Cardiac septum (tissue), 1 donor: ENCODE data around the gene DERL3. TPM values are rescaled to one million over a fixed set of nuclear protein-coding genes. Genes with fewer than 3 reads are reported as not detected.

Source experiments
- DNase-seq: peaks from one replicate; pipeline ENCODE4 v3.0.0-alpha.2; 2020; ENCODE audit warnings: low spot score
- intact Hi-C: fragments of 100-400 bp; cut with DNase I; formaldehyde crosslinking; loops from one replicate; pipeline ENCODE4 v1.14.0; 2022
- total RNA-seq: library from RNA; stranded (reverse); fragmentation: NEBNext Ultra II Directional; extraction: Animal tissue kit (Norgen Biotek cat#: 25700); gene quantifications from one replicate; pipeline ENCODE4 v1.2.1, GENCODE V29; 2021
- donor health status: DM: no; HTN: no; CAD: no.

Gene DERL3
- total RNA-seq, 1 donor from 2014 or later: 2.2 TPM

GRCh38 chr22:23818541-23818940 is 20.3 kb downstream of the DERL3 start:
- DNase-seq: no peak
- intact Hi-C loops: no loop called here

DNA sequence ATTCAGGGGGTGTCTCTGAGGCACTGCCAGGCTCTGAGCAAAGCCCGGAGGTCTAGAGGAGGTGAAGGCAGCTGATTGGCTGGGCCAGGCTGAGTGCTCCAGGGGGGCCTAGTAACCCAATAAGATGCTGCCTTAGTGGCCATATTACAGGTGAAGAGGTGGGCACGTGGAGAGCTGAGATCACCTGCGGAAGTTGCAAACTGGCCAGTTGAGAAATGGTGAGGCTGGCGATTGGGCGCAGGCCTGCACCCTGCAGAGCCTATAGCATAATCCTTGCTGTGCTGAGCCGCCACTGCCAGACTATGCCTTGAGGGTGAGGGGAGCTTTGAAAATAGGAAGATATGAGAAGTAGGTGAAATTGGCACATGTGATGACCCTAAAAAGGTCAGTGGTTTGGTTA is 21.7 kb downstream of the DERL3 start:
- intact Hi-C loops: no loop called here

DNA sequence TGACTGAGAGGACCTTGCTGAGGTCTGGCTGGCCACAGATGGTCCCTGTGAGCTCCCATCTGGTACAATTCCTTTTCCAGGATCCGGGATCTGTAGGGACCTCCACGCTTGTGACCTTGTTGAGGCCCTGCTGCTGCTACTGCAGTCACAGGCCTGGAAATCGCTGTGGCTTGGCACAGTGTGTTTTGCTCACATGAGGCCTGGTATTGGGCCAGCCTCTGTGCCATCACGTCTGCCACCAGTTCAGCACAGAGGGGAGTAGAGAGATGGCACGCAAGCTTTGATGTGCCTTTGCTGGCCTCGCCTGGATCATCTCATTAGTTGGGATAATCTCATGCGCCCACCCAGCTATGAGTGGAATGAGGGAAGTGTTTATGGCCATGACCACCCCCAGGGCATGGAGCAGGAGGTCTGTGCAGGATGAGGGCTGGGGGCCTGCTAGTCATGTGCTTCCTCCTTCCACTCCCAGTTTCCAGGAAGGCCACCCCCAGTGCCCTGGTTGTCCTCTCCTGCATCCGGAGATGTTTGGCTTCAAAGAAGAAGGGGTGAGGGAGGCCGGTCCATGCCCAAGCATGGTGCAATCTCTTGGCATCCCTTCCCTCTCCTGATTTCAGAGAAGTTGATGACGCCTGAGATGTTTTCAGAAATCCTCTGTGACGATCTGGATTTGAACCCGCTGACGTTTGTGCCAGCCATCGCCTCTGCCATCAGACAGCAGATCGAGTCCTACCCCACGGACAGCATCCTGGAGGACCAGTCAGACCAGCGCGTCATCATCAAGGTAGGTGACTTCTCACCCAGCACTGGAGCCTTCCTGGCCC is 22.4 kb downstream of the DERL3 start:
- no peak for DNase-seq
- intact Hi-C loops: no loop called here

More for the DNA sequence above, 21.7 kb downstream of the DERL3 start:
- no peak for DNase-seq

DNA sequence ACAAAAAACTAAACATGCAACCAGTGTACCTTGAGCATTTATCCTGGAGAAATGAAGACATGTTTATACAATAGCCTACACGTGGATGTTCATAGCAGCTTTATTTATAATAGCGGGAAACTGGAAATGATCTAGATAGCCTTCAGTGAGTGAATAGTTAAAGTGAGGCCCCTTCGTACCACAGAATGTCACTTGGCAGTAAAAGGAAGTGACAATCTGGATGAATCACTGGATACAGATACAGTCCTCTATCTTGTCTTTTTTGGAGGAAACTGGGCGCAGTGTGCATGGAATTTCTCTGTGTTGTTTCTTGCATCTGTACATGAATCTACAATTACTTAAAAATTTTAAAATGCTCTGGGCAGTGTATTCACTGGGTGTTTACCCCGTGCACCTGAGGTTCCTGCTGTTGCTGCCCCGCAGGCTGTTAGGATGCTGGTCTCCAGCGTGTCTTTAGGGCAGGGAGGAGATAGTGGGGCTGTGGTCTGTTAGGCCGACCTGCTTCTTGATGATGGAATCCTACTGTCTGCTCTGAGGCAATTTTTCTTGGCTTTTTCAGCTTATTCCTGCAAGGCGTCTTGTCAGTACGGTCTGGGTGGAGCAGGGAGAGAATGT is 23.2 kb downstream of the DERL3 start:
- no peak for DNase-seq
- intact Hi-C loops: no loop called here

- DNase-seq: no peak
- intact Hi-C loops: no loop called here
Measured at GRCh38 chr22:23812378-23812777, 26.4 kb downstream of the DERL3 start.

- DNase-seq: no peak
- intact Hi-C loops: no loop called here
Measured at GRCh38 chr22:23806837-23807236, 32.0 kb downstream of the DERL3 start.

- intact Hi-C loops: no loop called here
- DNase-seq: no peak
Measured at GRCh38 chr22:23804781-23805291, 34.0 kb downstream of the DERL3 start.

- DNase-seq: no peak
- intact Hi-C loops: no loop called here
Measured at GRCh38 chr22:23803001-23803819, 35.6 kb downstream of the DERL3 start.

GRCh38 chr22:23801886-23802377 is 36.9 kb downstream of the DERL3 start:
- DNase-seq: no peak
- intact Hi-C loops: no loop called here

DNA sequence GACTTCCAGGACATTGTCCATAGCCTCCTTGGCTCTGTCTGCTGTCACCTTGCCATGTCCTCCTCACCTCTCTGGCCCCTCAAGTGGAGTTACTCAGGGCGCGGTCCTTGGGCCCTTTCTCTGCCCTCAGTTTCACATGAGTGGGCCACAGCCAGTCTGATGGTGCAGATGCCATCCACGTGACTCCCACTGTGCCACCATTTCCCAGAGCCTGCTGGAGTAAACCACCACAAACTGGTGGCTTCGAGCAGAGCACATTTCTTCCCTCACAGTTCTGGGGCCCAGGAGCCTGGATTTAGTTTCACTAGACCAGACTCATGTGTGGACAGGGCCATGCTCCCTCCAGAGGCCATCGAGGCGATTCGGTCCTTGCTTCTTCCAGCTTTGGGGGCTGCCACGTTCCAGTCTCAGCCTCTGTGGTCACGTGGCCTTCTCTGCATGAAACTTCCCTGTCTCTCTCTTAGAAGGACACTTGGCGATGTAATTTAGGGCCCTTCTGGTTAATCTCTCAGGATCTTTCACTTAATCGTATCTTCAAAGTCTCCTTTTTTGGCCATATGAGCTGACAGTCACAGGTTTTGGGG is 37.5 kb downstream of the DERL3 start:
- intact Hi-C loops: no loop called here

GRCh38 chr22:23800297-23801237 is 38.2 kb downstream of the DERL3 start:
- intact Hi-C loops: no loop called here
- DNase-seq: no peak

More for the DNA sequence above, 37.5 kb downstream of the DERL3 start:
- DNase-seq: no peak

DNA sequence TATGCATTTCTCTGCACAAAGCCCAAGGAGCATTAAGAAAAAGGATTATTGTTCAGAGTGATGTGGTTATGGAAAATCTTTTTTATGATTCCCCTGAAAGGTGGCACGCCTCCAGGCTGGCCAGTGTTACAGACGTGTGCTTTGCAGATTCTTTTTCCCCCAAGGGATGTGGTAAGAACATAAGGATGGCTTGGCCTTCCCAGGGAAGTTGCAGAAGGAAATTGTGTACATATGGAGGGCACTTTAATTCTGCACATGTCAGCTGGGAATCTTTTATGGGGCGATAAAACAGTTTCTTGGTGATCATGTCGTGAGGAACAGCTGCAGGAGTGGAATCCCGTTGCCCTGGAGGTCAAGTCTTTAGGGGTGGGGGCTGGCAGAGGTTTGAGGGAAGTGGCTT is 42.3 kb downstream of the DERL3 start:
- intact Hi-C loops: no loop called here

GRCh38 chr22:23793326-23793725 is 45.5 kb downstream of the DERL3 start:
- intact Hi-C loops: no loop called here
- DNase-seq: no peak

More for the DNA sequence above, 42.3 kb downstream of the DERL3 start:
- DNase-seq: no peak

- DNase-seq: no peak
- intact Hi-C loops: no loop called here
Measured at GRCh38 chr22:23791738-23792645, 46.8 kb downstream of the DERL3 start.

DNA sequence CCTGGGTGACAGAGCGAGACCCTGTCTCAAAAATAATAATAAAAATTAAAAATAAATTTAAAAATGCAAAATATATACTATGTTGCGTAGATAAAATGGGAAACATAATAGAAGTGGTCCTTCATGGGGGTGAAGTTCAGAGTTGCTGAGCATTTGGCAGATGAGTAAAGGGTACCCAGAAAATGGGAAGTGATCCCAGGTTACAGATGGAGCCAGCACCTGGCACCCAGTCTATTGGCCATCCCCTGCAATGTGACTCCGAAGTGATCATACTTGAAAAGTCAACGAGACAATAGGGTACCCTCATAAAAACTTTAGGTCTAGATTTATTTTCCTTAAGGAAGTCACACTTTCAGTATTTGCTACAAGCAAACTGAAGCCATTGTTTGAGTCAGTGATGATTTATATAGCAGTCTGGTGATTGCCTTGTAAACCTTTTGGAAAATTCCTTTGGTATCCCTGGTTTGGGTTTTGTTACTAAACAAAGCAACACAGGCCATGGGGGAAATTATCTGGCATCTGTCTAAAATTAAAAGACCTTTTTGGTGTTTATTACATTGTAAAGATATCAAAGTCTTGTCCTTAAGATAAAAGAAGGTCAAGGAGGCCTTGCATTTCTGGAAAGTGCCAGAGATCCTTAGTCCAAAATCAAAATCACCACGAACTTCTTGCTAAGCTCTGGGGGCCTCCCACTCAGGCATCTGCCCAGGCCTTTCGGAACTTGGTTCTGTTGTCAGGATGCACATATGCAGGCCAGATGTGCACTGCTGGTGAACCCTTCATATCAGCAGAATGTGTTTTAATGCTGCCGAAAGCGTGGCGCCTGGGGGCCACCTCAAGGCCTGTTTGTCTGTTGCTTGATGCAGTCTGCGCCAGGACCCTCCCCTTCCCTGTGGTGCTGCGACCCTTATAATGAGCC is 47.7 kb downstream of the DERL3 start:
- DNase-seq: no peak
- intact Hi-C loops: no loop called here

DNA sequence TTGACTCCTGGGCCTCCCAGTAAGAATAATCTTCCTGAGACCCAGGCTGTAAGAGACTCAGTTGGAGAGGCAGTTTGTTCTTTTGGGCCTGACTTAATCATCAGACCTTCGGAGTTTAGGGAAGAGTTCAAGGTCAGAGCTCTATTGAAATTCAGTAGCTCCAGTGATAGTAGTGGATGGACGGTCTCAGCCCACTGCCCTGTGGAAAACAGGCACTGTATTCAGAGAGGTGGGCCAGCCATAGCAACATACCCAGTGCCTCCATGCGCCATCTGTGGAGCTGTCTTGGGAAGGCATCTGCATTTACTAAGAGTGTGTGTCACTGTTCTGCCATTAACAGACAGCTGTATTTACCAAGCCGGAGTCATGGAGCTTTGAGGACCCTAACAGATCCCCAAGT is 49.2 kb downstream of the DERL3 start:
- intact Hi-C loops: loop anchor here (5.0 kb wide), 1 partner anchor 58 kb away; no protein-coding TSS in a partner anchor
- DNase-seq: no peak
